Stimulated activated CD8-positive, alpha-beta memory T cell treated with anti-CD3 and anti-CD28 coated beads, Interleukin-4, amount 100 ng/mL, for 4 hours (primary cell): Measurements from ENCODE around the gene EIF3D.

Source experiments
- DNase-seq, 2 donors: peaks; one replicate each; pipeline ENCODE4 v3.0.0-alpha.2; 2020; ENCODE audit warnings: low read depth in 2 of 2, low spot score in 1 of 2

EIF3D gene

GRCh38 chr22:36528795-36529751 lies at the start of gene EIF3D:
TSS of gene EIF3D (minus strand) at chr22:36529166. CDS start at chr22:36526121, 3,045 bp downstream.
- DNase-seq: peak; percentile 93 to 96

GRCh38 chr22:36578619-36579018 lies 49.7 kb upstream of the EIF3D start:
- DNase-seq: no peak

GRCh38 chr22:36577019-36577418 lies 48.1 kb upstream of the EIF3D start:
- DNase-seq: no peak

- DNase-seq: no peak
These were observed 45.8 kb upstream of the EIF3D start for GRCh38 chr22:36574728-36575127.

- DNase-seq: no peak
These were observed 44.9 kb upstream of the EIF3D start for GRCh38 chr22:36573815-36574363.

GRCh38 chr22:36571991-36572390 lies 43.0 kb upstream of the EIF3D start:
- DNase-seq: no peak

- no peak for DNase-seq
These were observed 41.0 kb upstream of the EIF3D start for GRCh38 chr22:36569999-36570398.

GRCh38 chr22:36568846-36569245 lies 39.9 kb upstream of the EIF3D start:
- no peak for DNase-seq

GRCh38 chr22:36566720-36567119 lies 37.8 kb upstream of the EIF3D start:
- DNase-seq: no peak

GRCh38 chr22:36565686-36566085 lies 36.7 kb upstream of the EIF3D start:
- no peak for DNase-seq

GRCh38 chr22:36565159-36565507 lies 36.2 kb upstream of the EIF3D start:
- no peak for DNase-seq

GRCh38 chr22:36564422-36565158 lies 35.6 kb upstream of the EIF3D start:
- DNase-seq: no peak

- DNase-seq: no peak
These were observed 34.9 kb upstream of the EIF3D start for GRCh38 chr22:36563898-36564297.

GRCh38 chr22:36563444-36563843 lies 34.5 kb upstream of the EIF3D start:
- no peak for DNase-seq

GRCh38 chr22:36563001-36563400 lies 34.0 kb upstream of the EIF3D start:
- DNase-seq: no peak

GRCh38 chr22:36562261-36562835 lies 33.4 kb upstream of the EIF3D start:
- DNase-seq: no peak

GRCh38 chr22:36561291-36561811 lies 32.4 kb upstream of the EIF3D start:
- no peak for DNase-seq

- no peak for DNase-seq
These were observed 31.0 kb upstream of the EIF3D start for GRCh38 chr22:36560001-36560400.

- DNase-seq: no peak
These were observed 25.1 kb upstream of the EIF3D start for GRCh38 chr22:36554098-36554497.

GRCh38 chr22:36552289-36552688 lies 23.3 kb upstream of the EIF3D start:
- no peak for DNase-seq
